ENCODE data around the gene F2RL2.
A peak's percentile ranks its signal among the peaks of the same experiment; 100 is the strongest.

The F2RL2 gene

GRCh38 chr5:76583163-76584047, 39.8 kb downstream of the F2RL2 start:
- DNase-seq, result no peak

DNA sequence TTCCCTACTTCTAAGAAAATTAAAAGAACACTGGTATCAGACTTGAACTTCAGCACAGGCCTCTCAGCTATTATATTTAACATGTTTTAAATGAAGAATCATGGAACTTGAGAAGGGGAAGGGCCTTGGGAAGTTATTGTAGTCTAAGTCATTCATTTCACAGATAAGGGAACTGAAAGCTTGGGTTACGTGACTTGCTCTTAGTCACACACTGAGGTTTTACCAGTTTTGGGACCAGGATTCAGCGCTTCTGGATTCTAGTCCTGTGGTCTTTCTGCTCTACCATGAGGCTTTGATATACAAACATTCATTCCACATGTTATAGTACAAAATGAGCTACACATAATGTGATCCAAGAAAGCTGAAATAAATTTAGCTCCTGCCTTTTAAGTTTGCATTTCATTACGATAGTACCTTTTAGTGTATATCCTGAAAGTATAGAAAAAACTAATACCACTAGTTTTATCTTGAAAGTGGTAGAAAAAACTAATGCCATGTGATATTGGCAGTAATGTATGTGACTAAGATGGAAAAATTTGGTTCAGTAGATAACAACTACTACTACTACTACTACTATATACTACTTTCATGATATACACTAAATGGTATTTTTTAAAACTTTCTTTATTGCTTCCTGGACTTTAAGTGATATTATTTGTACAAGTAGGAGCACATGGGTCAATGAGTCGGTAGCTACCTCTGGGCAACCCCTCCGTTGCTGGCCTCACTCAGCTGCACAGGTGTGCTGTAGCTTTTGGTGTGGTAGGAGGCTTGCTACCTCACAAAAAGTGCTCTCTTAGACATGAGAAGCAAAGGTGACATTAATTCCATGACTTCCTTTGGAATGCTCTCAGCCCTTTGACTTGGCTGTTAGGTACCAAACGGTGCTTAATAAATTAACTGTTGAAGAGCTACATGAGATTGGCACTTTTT, 40.7 kb downstream of the F2RL2 start:
- peak; percentile 63 for DNase-seq

DNA sequence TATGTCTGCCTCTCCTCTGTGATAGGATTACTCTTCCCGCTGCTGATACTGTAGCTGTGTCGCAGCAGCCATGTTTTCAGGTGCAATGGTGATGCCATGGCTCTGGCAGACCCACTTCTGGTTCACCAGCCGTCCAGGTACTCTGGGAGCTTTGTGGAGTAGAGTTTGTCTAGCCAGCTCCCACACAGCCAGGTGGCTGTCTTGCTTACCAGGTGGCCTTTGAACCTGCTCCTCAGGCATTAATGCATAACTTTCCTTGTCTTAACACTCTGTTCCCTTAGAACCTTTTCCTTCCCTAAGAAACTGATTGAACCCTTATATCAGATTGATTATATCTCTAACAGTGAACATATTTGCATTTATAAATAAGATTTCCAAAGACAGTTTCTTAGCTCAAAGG, 42.2 kb downstream of the F2RL2 start:
- DNase-seq, result no peak

- DNase-seq, result no peak
Measured at GRCh38 chr5:76579166-76579937, 43.9 kb downstream of the F2RL2 start.

GRCh38 chr5:76576996-76577395, 46.2 kb downstream of the F2RL2 start:
- DNase-seq, result no peak

GRCh38 chr5:76576450-76576849, 46.8 kb downstream of the F2RL2 start:
- no peak for DNase-seq

- no peak for DNase-seq
Measured at GRCh38 chr5:76571559-76571958, 51.6 kb downstream of the F2RL2 start.

GRCh38 chr5:76570153-76570552, 53.0 kb downstream of the F2RL2 start:
- DNase-seq, result no peak
